ENCODE results near the gene CADM2.

Gene CADM2

GRCh38 chr3:85576091-85576690 lies 617.4 kb downstream of the CADM2 start:
- peak; percentile 56 for DNase-seq

- no peak for DNase-seq
These were observed 618.0 kb downstream of the CADM2 start for GRCh38 chr3:85576697-85577200.

GRCh38 chr3:85584779-85585356 lies 626.1 kb downstream of the CADM2 start:
- DNase-seq: no peak

GRCh38 chr3:85586018-85586417 lies 627.2 kb downstream of the CADM2 start:
- DNase-seq: no peak

GRCh38 chr3:85589145-85589544 lies 630.4 kb downstream of the CADM2 start:
- peak; percentile 90 for DNase-seq

- DNase-seq: peak; percentile 52
These were observed 632.7 kb downstream of the CADM2 start for GRCh38 chr3:85591451-85591850.

- no peak for DNase-seq
These were observed 633.5 kb downstream of the CADM2 start for GRCh38 chr3:85592256-85592655.

- DNase-seq: no peak
These were observed 635.9 kb downstream of the CADM2 start for GRCh38 chr3:85594676-85595075.

GRCh38 chr3:85603378-85603777 lies 644.6 kb downstream of the CADM2 start:
- DNase-seq: no peak

- DNase-seq: peak; percentile 61
These were observed 645.9 kb downstream of the CADM2 start for GRCh38 chr3:85604641-85605040.

- peak; percentile 35 for DNase-seq
These were observed 646.3 kb downstream of the CADM2 start for GRCh38 chr3:85605066-85605465.

- DNase-seq: no peak
These were observed 667.9 kb downstream of the CADM2 start for GRCh38 chr3:85626662-85627061.

GRCh38 chr3:85627932-85628331 lies 669.1 kb downstream of the CADM2 start:
- no peak for DNase-seq

- DNase-seq: no peak
These were observed 672.3 kb downstream of the CADM2 start for GRCh38 chr3:85631070-85631469.

- DNase-seq: no peak
These were observed 674.1 kb downstream of the CADM2 start for GRCh38 chr3:85632921-85633320.

GRCh38 chr3:85652360-85652759 lies 693.6 kb downstream of the CADM2 start:
- peak; percentile 3 for DNase-seq

GRCh38 chr3:85660451-85660850 lies 701.7 kb downstream of the CADM2 start:
- DNase-seq: no peak

GRCh38 chr3:85662462-85662861 lies 703.7 kb downstream of the CADM2 start:
- DNase-seq: no peak

GRCh38 chr3:85667744-85668143 lies 709.0 kb downstream of the CADM2 start:
- DNase-seq: no peak

GRCh38 chr3:85670634-85671205 lies 711.9 kb downstream of the CADM2 start:
- DNase-seq: peak; percentile 34

GRCh38 chr3:85672761-85673160 lies 714.0 kb downstream of the CADM2 start:
- no peak for DNase-seq

- peak; percentile 5 for DNase-seq
These were observed 719.9 kb downstream of the CADM2 start for GRCh38 chr3:85678713-85679112.

GRCh38 chr3:85681906-85682305 lies 723.1 kb downstream of the CADM2 start:
- DNase-seq: no peak

GRCh38 chr3:85691196-85691595 lies 732.4 kb downstream of the CADM2 start:
- DNase-seq: no peak
